Mesenteric fat pad (tissue), 1 donor: ENCODE measurements around the gene SIGLEC7. TPM values are rescaled to one million over a fixed set of nuclear protein-coding genes. Genes with fewer than 3 reads are reported as not detected.
A peak's percentile ranks its signal among the peaks of the same experiment; 100 is the strongest.

Experiments used
- DNase-seq: peaks from one replicate; pipeline ENCODE4 v3.0.0-alpha.2; 2020; ENCODE audit warnings: low spot score
- total RNA-seq: library from RNA; stranded (reverse); fragmentation: NEBNext Ultra II Directional; extraction: Animal tissue kit (Norgen Biotek cat#: 25700); gene quantifications from one replicate; pipeline ENCODE4 v1.2.1, GENCODE V29; 2021
- donor health status: DM: yes; HTN: yes; CAD: no.

SIGLEC7 gene
- total RNA-seq, 1 donor from 2014 or later = 8.1 TPM

DNA sequence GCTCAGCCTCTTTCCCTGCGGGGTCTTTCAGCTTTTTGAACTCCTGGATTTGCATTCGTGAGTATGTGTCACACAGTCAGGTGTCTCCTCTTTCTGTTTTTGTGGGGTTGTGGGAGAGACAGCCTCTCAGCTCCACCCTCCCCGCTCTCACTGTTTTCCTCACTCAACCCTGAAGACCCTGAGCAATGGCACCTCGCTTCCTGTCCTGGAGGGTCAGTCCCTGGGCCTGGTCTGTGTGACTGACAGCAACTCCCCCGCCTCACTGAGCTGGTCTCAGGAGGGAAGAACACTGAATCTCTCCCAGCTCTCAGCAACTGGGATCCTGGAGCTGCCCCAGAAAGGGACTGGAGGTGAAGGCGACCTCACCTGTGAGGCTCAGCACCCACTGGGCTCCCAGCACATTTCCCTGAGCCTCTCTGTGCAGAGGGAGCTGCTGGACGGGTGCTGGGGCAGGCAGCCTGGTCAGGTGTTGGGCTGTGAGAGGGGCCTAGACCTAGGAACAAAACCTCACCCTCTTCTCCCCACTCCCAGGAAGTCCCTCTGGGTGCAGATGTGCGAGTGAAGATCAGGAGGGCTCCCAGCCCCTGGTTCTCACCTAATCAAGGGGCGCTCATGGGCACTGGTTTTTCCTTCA lies 4.2 kb upstream of the SIGLEC7 start:
- peak; percentile 60 for DNase-seq

DNA sequence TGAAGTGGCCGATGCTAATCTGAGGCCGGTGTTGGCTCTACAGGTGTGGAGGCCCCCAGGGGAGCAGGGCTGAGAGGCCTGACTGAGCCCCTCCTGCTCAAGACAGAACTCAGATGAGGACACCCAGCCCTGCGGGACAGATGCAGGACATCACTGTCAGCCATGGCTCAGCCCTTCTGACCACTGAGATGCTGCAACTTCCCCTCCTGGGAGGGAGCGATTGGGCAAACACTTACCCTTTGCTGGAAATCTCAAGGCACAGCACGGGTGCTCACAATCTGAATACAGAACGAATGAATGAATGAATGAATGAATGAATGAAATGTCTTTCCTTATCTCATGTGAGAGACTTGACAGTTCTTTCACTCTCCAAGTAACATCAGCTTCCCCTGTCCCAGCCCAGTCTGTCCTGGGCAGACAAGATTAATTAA lies 3.5 kb upstream of the SIGLEC7 start:
- DNase-seq = peak; percentile 88

DNA sequence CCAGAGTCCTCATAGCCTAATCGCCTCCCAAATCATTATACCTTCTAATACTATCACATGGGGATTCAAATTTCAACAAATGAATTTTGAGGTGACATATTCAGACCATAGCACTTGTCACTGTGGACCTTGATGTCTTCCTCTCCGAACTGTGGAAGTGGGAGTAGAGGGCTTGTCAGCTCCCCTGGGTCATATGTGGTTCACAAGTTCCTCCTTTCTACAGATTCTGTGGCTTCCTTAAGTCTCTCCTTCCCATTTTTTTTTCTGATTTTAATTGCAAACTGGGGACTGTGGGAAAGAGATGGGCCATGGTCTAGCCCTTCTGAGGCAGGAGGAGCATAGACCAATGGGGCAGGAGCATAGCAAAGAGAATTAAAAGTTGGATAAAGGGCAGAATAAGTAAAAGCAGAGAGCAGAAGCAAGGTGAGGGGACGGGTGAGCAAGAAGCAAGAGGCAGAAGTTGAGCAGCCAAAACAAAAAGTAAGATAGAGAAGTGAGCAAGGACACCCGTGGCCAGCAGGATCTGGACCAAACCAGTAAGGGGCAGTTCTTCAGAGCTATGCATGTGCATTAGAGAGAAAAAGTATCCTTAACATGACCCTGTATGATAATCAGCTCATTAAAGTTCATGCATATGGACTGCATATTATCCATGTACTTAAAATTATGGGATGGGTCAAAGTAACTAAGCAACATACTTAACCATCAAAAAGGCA lies 2.6 kb upstream of the SIGLEC7 start:
- DNase-seq = peak; percentile 8

DNA sequence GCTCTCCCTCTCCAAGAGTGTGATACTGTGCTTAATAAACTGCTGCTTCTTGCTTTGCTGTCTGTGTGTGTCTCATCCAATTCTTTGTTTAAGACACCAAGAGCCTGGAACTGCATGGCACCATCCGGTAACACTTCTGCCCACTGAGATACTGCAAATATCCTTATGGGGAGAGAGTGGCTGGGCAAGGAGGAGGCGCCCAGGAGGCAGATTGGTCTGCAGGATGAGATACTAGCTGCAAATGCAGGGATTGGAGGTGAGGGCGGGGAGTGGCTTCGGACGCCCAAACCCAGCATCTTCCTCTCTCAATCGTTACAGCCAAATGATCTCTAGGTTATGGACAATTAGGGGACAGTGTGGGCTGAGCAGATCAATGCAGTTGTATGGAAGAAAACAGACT lies 1.7 kb upstream of the SIGLEC7 start:
- peak; percentile 65 for DNase-seq

DNA sequence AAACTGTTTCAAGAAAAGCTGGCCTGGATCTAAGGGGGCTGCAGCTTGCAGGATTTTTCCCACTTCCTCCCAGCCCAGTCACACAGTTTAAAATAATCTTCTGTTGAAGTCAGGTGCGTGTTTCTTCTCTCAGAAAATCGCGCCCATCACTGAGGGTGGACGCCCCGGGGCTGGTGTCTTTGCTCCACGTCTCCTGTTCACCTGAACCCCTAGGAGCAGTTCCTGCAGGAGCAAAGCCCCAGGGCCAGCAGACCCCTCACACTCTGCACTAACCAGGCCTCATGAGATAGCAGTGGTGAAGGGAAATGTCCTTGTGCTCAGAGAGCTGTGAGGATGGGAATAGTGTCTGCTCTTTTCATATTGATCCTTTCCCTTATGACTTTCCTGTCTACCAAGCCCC lies 920 bp upstream of the SIGLEC7 start:
- peak; percentile 76 for DNase-seq

- peak; percentile 39 for DNase-seq
These were observed 841 bp downstream of the SIGLEC7 start for GRCh38 chr19:51142809-51143475.

DNA sequence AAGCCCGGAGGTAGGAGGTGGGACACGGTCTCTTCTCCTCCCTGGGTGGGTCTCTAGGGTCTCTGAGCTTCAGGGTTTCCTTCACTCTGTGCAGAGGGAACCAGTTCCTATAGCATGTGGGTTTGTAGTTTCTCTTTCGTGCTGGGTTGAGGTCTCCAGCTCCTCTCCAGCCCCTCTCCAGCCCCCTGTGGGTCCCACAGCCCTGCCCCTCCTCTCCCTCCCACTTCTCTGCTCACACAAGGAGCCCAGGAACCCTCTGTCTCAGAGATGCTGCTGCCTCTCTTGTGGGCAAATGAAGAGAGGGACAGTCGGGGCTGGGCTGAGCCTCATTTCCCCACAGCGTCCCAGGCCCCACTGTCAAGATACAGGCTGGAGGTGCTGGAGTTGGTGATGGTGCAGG lies 1.4 kb downstream of the SIGLEC7 start:
- peak; percentile 72 for DNase-seq

DNA sequence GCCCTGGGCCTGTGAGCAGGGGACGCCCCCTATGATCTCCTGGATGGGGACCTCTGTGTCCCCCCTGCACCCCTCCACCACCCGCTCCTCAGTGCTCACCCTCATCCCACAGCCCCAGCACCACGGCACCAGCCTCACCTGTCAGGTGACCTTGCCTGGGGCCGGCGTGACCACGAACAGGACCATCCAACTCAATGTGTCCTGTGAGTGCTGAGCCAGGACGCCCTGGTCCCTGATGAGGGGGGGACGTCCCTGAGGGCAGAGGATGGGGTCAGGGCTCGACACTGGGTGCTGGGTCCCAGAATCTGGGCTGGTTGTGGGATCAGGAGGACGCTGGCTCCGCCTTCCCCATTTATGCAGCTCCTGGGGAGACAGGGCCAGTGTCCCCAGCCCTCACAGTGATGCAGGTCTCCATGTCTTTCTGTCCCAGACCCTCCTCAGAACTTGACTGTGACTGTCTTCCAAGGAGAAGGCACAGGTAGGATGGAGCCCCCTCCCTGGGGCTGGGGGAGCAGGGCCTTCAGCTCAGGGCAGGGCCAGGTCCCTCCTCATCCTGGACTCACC lies 2.5 kb downstream of the SIGLEC7 start:
- DNase-seq = peak; percentile 83

- DNase-seq = peak; percentile 33
These were observed 3.9 kb downstream of the SIGLEC7 start for GRCh38 chr19:51145916-51146493.

- DNase-seq = peak; percentile 68
These were observed 4.7 kb downstream of the SIGLEC7 start for GRCh38 chr19:51146751-51147150.

GRCh38 chr19:51147663-51148062 lies 5.6 kb downstream of the SIGLEC7 start:
- DNase-seq = no peak

DNA sequence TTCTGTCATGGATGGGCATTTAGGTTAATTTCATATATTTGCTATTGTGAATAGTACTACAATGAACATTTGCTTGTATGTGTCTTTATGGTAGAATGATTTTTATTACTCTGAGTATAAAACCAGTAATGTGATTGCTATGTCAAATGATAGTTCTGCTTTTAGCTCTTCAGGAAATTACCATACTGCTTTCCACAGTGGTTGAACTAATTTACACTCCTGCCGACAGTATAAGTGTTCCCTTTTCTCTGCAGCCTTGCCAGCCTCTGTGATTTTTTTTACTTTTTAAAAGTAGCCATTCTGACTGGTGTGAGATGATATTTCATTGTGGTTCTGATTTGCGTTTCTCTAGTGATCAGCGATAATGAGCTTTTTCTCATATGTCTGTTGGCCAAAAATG lies 6.5 kb downstream of the SIGLEC7 start:
- no peak for DNase-seq

GRCh38 chr19:51150627-51151026 lies 8.5 kb downstream of the SIGLEC7 start:
- peak; percentile 20 for DNase-seq

DNA sequence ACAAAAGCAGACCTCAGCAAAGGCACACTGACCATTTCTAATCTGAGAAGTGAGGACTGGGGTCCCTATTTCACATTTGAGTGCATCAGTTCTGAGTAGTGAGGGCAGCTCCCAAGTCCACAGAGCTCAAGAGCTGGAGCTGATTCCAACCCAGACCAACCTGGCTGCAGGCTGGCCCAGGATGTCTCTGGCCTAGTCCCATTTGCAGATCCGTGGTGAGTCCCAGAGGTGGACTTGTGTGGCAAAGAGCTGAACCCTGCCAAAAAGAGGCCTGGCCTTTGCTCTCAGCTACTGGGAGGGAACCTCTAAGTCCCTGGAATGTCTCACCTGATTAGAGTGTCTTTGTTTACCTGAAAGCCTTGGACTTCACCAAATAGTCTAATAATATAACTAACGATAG lies 14.6 kb downstream of the SIGLEC7 start:
- DNase-seq = no peak

DNA sequence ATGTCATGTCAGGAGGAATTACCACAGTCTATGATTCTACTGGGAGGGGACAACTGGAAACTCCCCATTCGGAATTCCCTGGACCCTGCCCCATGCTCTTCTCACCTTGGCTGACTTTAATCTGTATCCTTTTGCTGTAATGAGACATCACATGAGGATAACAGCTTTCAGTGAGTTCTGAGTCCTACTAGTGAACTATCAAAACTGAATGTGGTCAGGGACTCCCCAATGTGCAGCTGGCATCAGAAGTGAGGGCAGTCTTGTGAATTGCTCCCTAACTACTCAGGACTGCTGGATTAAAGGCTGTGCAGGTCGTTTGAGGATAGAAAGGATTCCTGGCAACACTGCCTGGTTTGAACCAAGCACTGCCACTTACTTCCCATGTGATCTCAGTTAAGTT lies 15.2 kb downstream of the SIGLEC7 start:
- no peak for DNase-seq

GRCh38 chr19:51158474-51159129 lies 16.5 kb downstream of the SIGLEC7 start:
- no peak for DNase-seq

- no peak for DNase-seq
These were observed 17.6 kb downstream of the SIGLEC7 start for GRCh38 chr19:51159656-51160055.

DNA sequence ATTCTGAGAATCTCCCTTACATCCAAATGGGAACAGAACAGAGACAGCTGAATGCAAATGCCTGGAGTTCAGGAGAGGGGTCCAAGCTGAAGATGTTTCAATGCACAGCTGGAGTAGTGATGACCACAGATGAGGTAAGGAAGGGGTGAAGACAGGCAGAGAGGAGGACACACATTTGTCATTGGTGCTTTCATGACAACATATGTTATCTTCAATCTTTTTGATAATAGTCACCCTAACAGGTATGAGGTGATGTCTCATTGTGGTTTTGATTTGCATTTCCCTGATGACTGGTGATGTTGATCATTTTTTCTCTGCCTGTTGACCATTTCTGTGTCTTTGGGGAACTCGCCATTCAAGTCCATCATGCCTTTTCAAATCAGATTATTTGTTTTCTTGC lies 19.2 kb downstream of the SIGLEC7 start:
- no peak for DNase-seq

- DNase-seq = no peak
These were observed 19.9 kb downstream of the SIGLEC7 start for GRCh38 chr19:51161867-51162496.

DNA sequence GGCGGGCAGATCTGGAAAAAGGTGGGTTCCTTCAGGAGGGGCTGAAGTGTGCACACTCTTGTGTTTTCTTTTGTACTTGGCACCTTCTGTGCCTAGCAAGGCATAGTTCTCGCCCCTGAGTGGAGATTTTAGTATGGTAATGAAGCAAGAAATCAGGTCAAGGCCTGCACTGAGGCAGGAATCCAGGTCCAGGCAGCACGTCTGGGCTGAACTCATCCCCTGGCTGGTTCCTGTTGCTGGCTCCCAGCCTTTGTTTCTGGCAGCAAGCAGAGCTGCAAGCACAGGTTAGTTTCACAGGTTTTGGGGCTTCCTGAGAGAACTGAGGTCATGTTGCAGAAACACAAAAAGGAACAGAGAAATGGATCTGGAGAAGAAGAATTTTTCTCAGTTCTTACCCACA lies 21.2 kb downstream of the SIGLEC7 start:
- DNase-seq = no peak

GRCh38 chr19:51164215-51164614 lies 22.1 kb downstream of the SIGLEC7 start:
- DNase-seq = no peak
